ENCODE data around the gene PLXNA4.

Gene PLXNA4

GRCh38 chr7:132418840-132419239 lies 157.4 kb downstream of the PLXNA4 start:
- TF ChIP-seq SPI1 (IDR thresholded peaks at IDR 0.05; ENCODE audit: borderline replicate concordance, low read depth): no peak
- no peak for TF ChIP-seq POLR2AphosphoS5 (IDR thresholded peaks at IDR 0.05; ENCODE audit: low read depth)
- no peak for TF ChIP-seq CTCF (IDR thresholded peaks at IDR 0.05; ENCODE audit: insufficient read depth, low read length)
- no peak for TF ChIP-seq GABPA (IDR thresholded peaks at IDR 0.05; ENCODE audit: low read depth)
- TF ChIP-seq, protein P1, sequence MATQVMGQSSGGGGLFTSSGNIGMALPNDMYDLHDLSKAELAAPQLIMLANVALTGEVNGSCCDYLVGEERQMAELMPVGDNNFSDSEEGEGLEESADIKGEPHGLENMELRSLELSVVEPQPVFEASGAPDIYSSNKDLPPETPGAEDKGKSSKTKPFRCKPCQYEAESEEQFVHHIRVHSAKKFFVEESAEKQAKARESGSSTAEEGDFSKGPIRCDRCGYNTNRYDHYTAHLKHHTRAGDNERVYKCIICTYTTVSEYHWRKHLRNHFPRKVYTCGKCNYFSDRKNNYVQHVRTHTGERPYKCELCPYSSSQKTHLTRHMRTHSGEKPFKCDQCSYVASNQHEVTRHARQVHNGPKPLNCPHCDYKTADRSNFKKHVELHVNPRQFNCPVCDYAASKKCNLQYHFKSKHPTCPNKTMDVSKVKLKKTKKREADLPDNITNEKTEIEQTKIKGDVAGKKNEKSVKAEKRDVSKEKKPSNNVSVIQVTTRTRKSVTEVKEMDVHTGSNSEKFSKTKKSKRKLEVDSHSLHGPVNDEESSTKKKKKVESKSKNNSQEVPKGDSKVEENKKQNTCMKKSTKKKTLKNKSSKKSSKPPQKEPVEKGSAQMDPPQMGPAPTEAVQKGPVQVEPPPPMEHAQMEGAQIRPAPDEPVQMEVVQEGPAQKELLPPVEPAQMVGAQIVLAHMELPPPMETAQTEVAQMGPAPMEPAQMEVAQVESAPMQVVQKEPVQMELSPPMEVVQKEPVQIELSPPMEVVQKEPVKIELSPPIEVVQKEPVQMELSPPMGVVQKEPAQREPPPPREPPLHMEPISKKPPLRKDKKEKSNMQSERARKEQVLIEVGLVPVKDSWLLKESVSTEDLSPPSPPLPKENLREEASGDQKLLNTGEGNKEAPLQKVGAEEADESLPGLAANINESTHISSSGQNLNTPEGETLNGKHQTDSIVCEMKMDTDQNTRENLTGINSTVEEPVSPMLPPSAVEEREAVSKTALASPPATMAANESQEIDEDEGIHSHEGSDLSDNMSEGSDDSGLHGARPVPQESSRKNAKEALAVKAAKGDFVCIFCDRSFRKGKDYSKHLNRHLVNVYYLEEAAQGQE (IDR thresholded peaks at IDR 0.05; ENCODE audit: insufficient replicate concordance, low read depth): no peak
- no peaks in the 10 kb centered on the region for H3K27me3 ChIP-seq (ENCODE audit: insufficient read depth, poor library complexity, severe bottlenecking)
- no peak overlapping the region for H3K4me3 ChIP-seq (replicated peaks; ENCODE audit: insufficient read depth, low read length)
- H3K27ac ChIP-seq (replicated peaks): no peak overlapping the region
- DNase-seq (ENCODE audit: low read depth in 1 of 2, low spot score in 1 of 2): no peak

- H3K27me3 ChIP-seq (ENCODE audit: insufficient read depth, poor library complexity, severe bottlenecking): no peaks in the 10 kb centered on the region
- no peak overlapping the region for H3K27ac ChIP-seq (replicated peaks)
- H3K4me3 ChIP-seq (replicated peaks; ENCODE audit: insufficient read depth, low read length): no peak overlapping the region
- DNase-seq (ENCODE audit: low read depth in 1 of 2, low spot score in 1 of 2): no peak
- TF ChIP-seq POLR2AphosphoS5 (IDR thresholded peaks at IDR 0.05; ENCODE audit: low read depth): no peak
- TF ChIP-seq GABPA (IDR thresholded peaks at IDR 0.05; ENCODE audit: low read depth): no peak
- TF ChIP-seq, protein P1 (IDR thresholded peaks at IDR 0.05; ENCODE audit: insufficient replicate concordance, low read depth): no peak
- TF ChIP-seq SPI1 (IDR thresholded peaks at IDR 0.05; ENCODE audit: borderline replicate concordance, low read depth): no peak
- TF ChIP-seq CTCF (IDR thresholded peaks at IDR 0.05; ENCODE audit: insufficient read depth, low read length): no peak
Observed at GRCh38 chr7:132417103-132417906, 159.0 kb downstream of the PLXNA4 start.

GRCh38 chr7:132416395-132416794 lies 159.9 kb downstream of the PLXNA4 start:
- H3K27ac ChIP-seq (replicated peaks): no peak overlapping the region
- H3K4me3 ChIP-seq (replicated peaks; ENCODE audit: insufficient read depth, low read length): no peak overlapping the region
- no peak for DNase-seq (ENCODE audit: low read depth in 1 of 2, low spot score in 1 of 2)
- no peaks in the 10 kb centered on the region for H3K27me3 ChIP-seq (ENCODE audit: insufficient read depth, poor library complexity, severe bottlenecking)
- TF ChIP-seq, protein P1 (IDR thresholded peaks at IDR 0.05; ENCODE audit: insufficient replicate concordance, low read depth): no peak
- TF ChIP-seq SPI1 (IDR thresholded peaks at IDR 0.05; ENCODE audit: borderline replicate concordance, low read depth) (no peak), GABPA (IDR thresholded peaks at IDR 0.05; ENCODE audit: low read depth) (no peak), CTCF (IDR thresholded peaks at IDR 0.05; ENCODE audit: insufficient read depth, low read length) (no peak), POLR2AphosphoS5 (IDR thresholded peaks at IDR 0.05; ENCODE audit: low read depth) (no peak)
